Right cardiac atrium (tissue), 5 donors: ENCODE data around the gene C1QTNF1. TPM values are rescaled to one million over a fixed set of nuclear protein-coding genes. Genes with fewer than 3 reads are reported as not detected.
A peak's percentile ranks its signal among the peaks of the same experiment; 100 is the strongest.

ENCODE experiments used
- ATAC-seq, 2 donors: fragments of 200-7000 bp; cut with Tn5 transposase; one replicate each; pipeline versions ENCODE4 v1.8.0 to v1.9.1; 2020; ENCODE audit warnings: moderate library complexity in 2 of 2, mild to moderate bottlenecking in 1 of 2
- DNase-seq, 3 donors: peaks; one replicate each; pipeline ENCODE4 v3.0.0-alpha.2; 2020
- H3K27ac ChIP-seq: one replicate; pipeline ENCODE4 v1.5.1; 2013; ENCODE audit warnings: mild to moderate bottlenecking, low read length, control low read depth, moderate library complexity
- H3K27me3 ChIP-seq: one replicate; pipeline ENCODE4 v1.6.1; 2013; ENCODE audit not compliant: control insufficient read depth, insufficient read depth
- H3K4me1 ChIP-seq: one replicate; pipeline ENCODE4 v1.6.1; 2013; ENCODE audit warnings: low read length; ENCODE audit not compliant: control insufficient read depth, insufficient read depth
- H3K4me3 ChIP-seq: one replicate; pipeline ENCODE4 v1.5.1; 2013; ENCODE audit warnings: low read length, control low read depth
- H3K9me3 ChIP-seq: one replicate; pipeline ENCODE4 v1.6.1; 2013; ENCODE audit warnings: low read length; ENCODE audit not compliant: control insufficient read depth
- WGBS: extraction: QIAGEN DNeasy Blood & Tissue Kit; methylation state at CpG from one replicate; pipeline ENCODE4 v1.1.7; 2013; 5-methylcytosine and 5-hydroxymethylcytosine counted together
- intact Hi-C, 4 donors: fragments of 100-400 bp; cut with DNase I; formaldehyde crosslinking; loops; one replicate each; pipeline versions ENCODE4 v1.11.0 to v1.14.0; 2022 to 2023
- polyA plus RNA-seq: library from polyadenylated mRNA; stranded (reverse); fragments of 200-250 nt; gene quantifications from one replicate; pipeline ENCODE4 v1.2.3, GENCODE V29; 2013
- total RNA-seq, 4 donors: library from RNA; stranded (reverse); fragmentation: NEBNext Ultra II Directional; extraction: Animal tissue kit (Norgen Biotek cat#: 25700); gene quantifications; one replicate each; pipeline ENCODE4 v1.2.1, GENCODE V29; 2021
- donor health status: healthy with polysubstance abuse.
- donor health status: DM: no; HTN: yes; CAD: no.
- donor health status: DM: no; HTN: no; CAD: no.
- donor health status: DM: no; HTN: yes; CAD: no; lungs with severe emphysema.
- donor health status: DM: yes; HTN: yes; CAD: no.

The C1QTNF1 gene
- total and polyA plus RNA-seq, 5 donors: 232 to 655 (median 286) TPM

GRCh38 chr17:78981010-78981888 is 42.7 kb upstream of the C1QTNF1 start:
- intact Hi-C loops: no loop called here
- ATAC-seq (no peak), DNase-seq (peak in 2 of 3 donors; percentile 34 to 43)
- H3K4me1 ChIP-seq: peaks cover 2% of the 10 kb centered on the region
- H3K27ac ChIP-seq: no peak overlapping the region
- no peaks in the 10 kb centered on the region for H3K27me3 ChIP-seq
- no peak overlapping the region for H3K4me3 ChIP-seq
- no peaks in the 10 kb centered on the region for H3K9me3 ChIP-seq
- WGBS: 78% methylated on average over 16 of the region's 16 CpGs

GRCh38 chr17:78985395-78985794 is 38.6 kb upstream of the C1QTNF1 start:
- no peak for ATAC-seq
- no peak overlapping the region for H3K27ac ChIP-seq
- H3K4me3 ChIP-seq: no peak overlapping the region
- intact Hi-C loops: no loop called here
- no peaks in the 10 kb centered on the region for H3K9me3 ChIP-seq
- H3K27me3 ChIP-seq: no peaks in the 10 kb centered on the region
- peaks cover 2% of the 10 kb centered on the region for H3K4me1 ChIP-seq
- DNase-seq: no peak
- 90% methylated on average over 5 of the region's 5 CpGs for WGBS

- Histone ChIP-seq H3K9me3 (no peaks in the 10 kb centered on the region), H3K4me3 (peak overlapping the region; percentile 67), H3K4me1 (peaks cover 2% of the 10 kb centered on the region), H3K27ac (peak overlapping the region; percentile 66), H3K27me3 (no peaks in the 10 kb centered on the region)
- 16% methylated on average over 6 of the region's 6 CpGs for WGBS
- intact Hi-C loops: no loop called here
- peak; percentile 67 to 75 for ATAC-seq
- DNase-seq: peak in 2 of 3 donors; percentile 64 to 81
Observed at GRCh38 chr17:78986048-78986648, 37.8 kb upstream of the C1QTNF1 start.

GRCh38 chr17:78986649-78987328 is 37.2 kb upstream of the C1QTNF1 start:
- intact Hi-C loops: no loop called here
- H3K4me3 ChIP-seq: peak overlapping the region; percentile 67
- peak; percentile 58 to 67 for ATAC-seq
- peak overlapping the region; percentile 76 for H3K27ac ChIP-seq
- H3K9me3 ChIP-seq: no peaks in the 10 kb centered on the region
- WGBS: 7% methylated on average over 15 of the region's 15 CpGs
- H3K27me3 ChIP-seq: no peaks in the 10 kb centered on the region
- DNase-seq: peak; percentile 14 to 63 (median 56)
- peaks cover 2% of the 10 kb centered on the region for H3K4me1 ChIP-seq

- ATAC-seq: no peak
- intact Hi-C loops: no loop called here
- peak in 1 of 3 donors; percentile 29 for DNase-seq
Observed at GRCh38 chr17:78988152-78988551, 35.8 kb upstream of the C1QTNF1 start.

GRCh38 chr17:78990349-78991016 is 33.5 kb upstream of the C1QTNF1 start:
- WGBS: 94% methylated on average over 29 of the region's 29 CpGs
- Histone ChIP-seq H3K9me3 (no peaks in the 10 kb centered on the region), H3K4me1 (peaks cover 2% of the 10 kb centered on the region), H3K27ac (no peak overlapping the region), H3K4me3 (no peak overlapping the region), H3K27me3 (no peaks in the 10 kb centered on the region)
- no peak for ATAC-seq
- intact Hi-C loops: loop anchor here in 1 of 4 donors (10.0 kb wide), 1 partner anchor 404 kb away; no protein-coding TSS in a partner anchor
- peak; percentile 26 to 69 (median 61) for DNase-seq

More at GRCh38 chr17:78988152-78988551, 35.8 kb upstream of the C1QTNF1 start:
- Histone ChIP-seq H3K4me1 (peaks cover 2% of the 10 kb centered on the region), H3K27me3 (no peaks in the 10 kb centered on the region), H3K4me3 (no peak overlapping the region), H3K9me3 (no peaks in the 10 kb centered on the region), H3K27ac (no peak overlapping the region)
- WGBS: 33% methylated on average over 6 of the region's 6 CpGs

- no peaks in the 10 kb centered on the region for H3K9me3 ChIP-seq
- H3K4me1 ChIP-seq: peaks cover 2% of the 10 kb centered on the region
- 93% methylated on average over 33 of the region's 33 CpGs for WGBS
- no peaks in the 10 kb centered on the region for H3K27me3 ChIP-seq
- intact Hi-C loops: loop anchor here in 1 of 4 donors (10.0 kb wide), 1 partner anchor 404 kb away; no protein-coding TSS in a partner anchor
- no peak overlapping the region for H3K27ac ChIP-seq
- no peak overlapping the region for H3K4me3 ChIP-seq
- DNase-seq (peak in 2 of 3 donors; percentile 30 to 35), ATAC-seq (no peak)
Observed at GRCh38 chr17:78991017-78991738, 32.8 kb upstream of the C1QTNF1 start.

- no peak overlapping the region for H3K27ac ChIP-seq
- intact Hi-C loops: loop anchor here in 1 of 4 donors (10.0 kb wide), 1 partner anchor 403 kb away; no protein-coding TSS in a partner anchor
- ATAC-seq (no peak), DNase-seq (peak in 2 of 3 donors; percentile 15 to 46)
- no peaks in the 10 kb centered on the region for H3K27me3 ChIP-seq
- H3K4me3 ChIP-seq: no peak overlapping the region
- no peaks in the 10 kb centered on the region for H3K9me3 ChIP-seq
- WGBS: 90% methylated on average over 22 of the region's 22 CpGs
- peaks cover 2% of the 10 kb centered on the region for H3K4me1 ChIP-seq
Observed at GRCh38 chr17:78991906-78992532, 31.9 kb upstream of the C1QTNF1 start.

- no peak overlapping the region for H3K27ac ChIP-seq
- ATAC-seq (no peak), DNase-seq (peak in 2 of 3 donors; percentile 39 to 49)
- intact Hi-C loops: loop anchor here in 1 of 4 donors (10.0 kb wide), 1 partner anchor 402 kb away; no protein-coding TSS in a partner anchor
- no peaks in the 10 kb centered on the region for H3K9me3 ChIP-seq
- no peak overlapping the region for H3K4me3 ChIP-seq
- no peaks in the 10 kb centered on the region for H3K27me3 ChIP-seq
- WGBS: 81% methylated on average over 12 of the region's 12 CpGs
- H3K4me1 ChIP-seq: peaks cover 1% of the 10 kb centered on the region
Observed at GRCh38 chr17:78992542-78993212, 31.3 kb upstream of the C1QTNF1 start.
